Body of pancreas (tissue), 4 donors: ENCODE measurements around the gene TUT4.

Experiments
- CTCF ChIP-seq, 7 experiments: fragments of 450-650 bp in 4 of 7; fragments of 200-600 bp in 3 of 7; sonication (generic) in 3 of 7; IDR thresholded peaks; one replicate each; pipeline ENCODE4 v1.5.1; 2016 to 2019; ENCODE audit warnings: antibody characterized with exemption in 7 of 7
- POLR2A ChIP-seq, 3 donors: fragments of 450-650 bp; IDR thresholded peaks; one replicate each; pipeline ENCODE4 v1.6.1; 2016; ENCODE audit warnings: antibody characterized with exemption in 3 of 3, mild to moderate bottlenecking in 2 of 3

GRCh38 chr1:52552505-52553361 is at the start of gene TUT4:
- TF ChIP-seq CTCF (IDR thresholded peaks at IDR 0.05), result no peak
- TF ChIP-seq POLR2A (IDR thresholded peaks at IDR 0.05), result peak; percentile 41 to 69 (median 65)
